Stomach smooth muscle (tissue), 2 donors: Measurements from ENCODE around the gene LRRC63.

Experiments used
- H3K27ac ChIP-seq: one replicate; pipeline ENCODE4 v1.7.0; 2013; ENCODE audit warnings: mild to moderate bottlenecking, low read length, inconsistent platforms
- H3K27me3 ChIP-seq, 2 donors: one replicate each; pipeline ENCODE4 v1.7.0; 2013; ENCODE audit warnings: low read length in 2 of 2; ENCODE audit not compliant: insufficient read depth in 2 of 2, control insufficient read depth in 1 of 2
- H3K36me3 ChIP-seq, 2 donors: one replicate each; pipeline ENCODE4 v1.7.0; 2013; ENCODE audit warnings: low read length in 2 of 2; ENCODE audit not compliant: control insufficient read depth in 2 of 2, insufficient read depth in 2 of 2
- H3K4me1 ChIP-seq: one replicate; pipeline ENCODE4 v1.7.0; 2013; ENCODE audit warnings: low read length; ENCODE audit not compliant: control insufficient read depth, insufficient read depth
- H3K4me3 ChIP-seq, 2 donors: one replicate each; pipeline ENCODE4 v1.7.0; 2013; ENCODE audit warnings: low read length in 2 of 2
- H3K9ac ChIP-seq, 2 donors: one replicate each; pipeline ENCODE4 v1.7.0; 2013; ENCODE audit warnings: low read length in 2 of 2, mild to moderate bottlenecking in 1 of 2
- H3K9me3 ChIP-seq, 2 donors: one replicate each; pipeline ENCODE4 v1.7.0; 2013; ENCODE audit warnings: low read length in 2 of 2; ENCODE audit not compliant: control insufficient read depth in 2 of 2
- donor health status: healthy.
- donor health status: Pancreatic carcinoma.

The LRRC63 gene

GRCh38 chr13:46290434-46290833 lies 78.7 kb downstream of the LRRC63 start:
- no peaks in the 10 kb centered on the region for H3K27me3 ChIP-seq
- H3K36me3 ChIP-seq: no peaks in the 10 kb centered on the region
- H3K9ac ChIP-seq: no peak overlapping the region
- no peaks in the 10 kb centered on the region for H3K9me3 ChIP-seq
- H3K4me3 ChIP-seq: no peak overlapping the region
- no peaks in the 10 kb centered on the region for H3K4me1 ChIP-seq
- no peak overlapping the region for H3K27ac ChIP-seq

- no peak overlapping the region for H3K9ac ChIP-seq
- no peak overlapping the region for H3K4me3 ChIP-seq
- no peak overlapping the region for H3K27ac ChIP-seq
- no peaks in the 10 kb centered on the region for H3K9me3 ChIP-seq
- H3K4me1 ChIP-seq: no peaks in the 10 kb centered on the region
- no peaks in the 10 kb centered on the region for H3K36me3 ChIP-seq
- no peaks in the 10 kb centered on the region for H3K27me3 ChIP-seq
These were observed 81.7 kb downstream of the LRRC63 start for GRCh38 chr13:46293436-46293835.

- H3K36me3 ChIP-seq: no peaks in the 10 kb centered on the region
- H3K27ac ChIP-seq: no peak overlapping the region
- H3K4me3 ChIP-seq: no peak overlapping the region
- H3K27me3 ChIP-seq: no peaks in the 10 kb centered on the region
- no peak overlapping the region for H3K9ac ChIP-seq
- no peaks in the 10 kb centered on the region for H3K9me3 ChIP-seq
- no peaks in the 10 kb centered on the region for H3K4me1 ChIP-seq
These were observed 83.9 kb downstream of the LRRC63 start for GRCh38 chr13:46295491-46296114.

GRCh38 chr13:46296115-46296822 lies 84.5 kb downstream of the LRRC63 start:
- H3K9me3 ChIP-seq: no peaks in the 10 kb centered on the region
- no peaks in the 10 kb centered on the region for H3K4me1 ChIP-seq
- H3K4me3 ChIP-seq: no peak overlapping the region
- no peaks in the 10 kb centered on the region for H3K27me3 ChIP-seq
- H3K27ac ChIP-seq: no peak overlapping the region
- no peak overlapping the region for H3K9ac ChIP-seq
- no peaks in the 10 kb centered on the region for H3K36me3 ChIP-seq

- H3K27me3 ChIP-seq: no peaks in the 10 kb centered on the region
- H3K4me1 ChIP-seq: no peaks in the 10 kb centered on the region
- H3K9me3 ChIP-seq: no peaks in the 10 kb centered on the region
- no peak overlapping the region for H3K27ac ChIP-seq
- H3K4me3 ChIP-seq: no peak overlapping the region
- no peaks in the 10 kb centered on the region for H3K36me3 ChIP-seq
- no peak overlapping the region for H3K9ac ChIP-seq
These were observed 85.2 kb downstream of the LRRC63 start for GRCh38 chr13:46296921-46297320.

GRCh38 chr13:46297361-46297811 lies 85.7 kb downstream of the LRRC63 start:
- no peak overlapping the region for H3K4me3 ChIP-seq
- no peak overlapping the region for H3K27ac ChIP-seq
- no peak overlapping the region for H3K9ac ChIP-seq
- no peaks in the 10 kb centered on the region for H3K9me3 ChIP-seq
- H3K27me3 ChIP-seq: no peaks in the 10 kb centered on the region
- H3K4me1 ChIP-seq: no peaks in the 10 kb centered on the region
- no peaks in the 10 kb centered on the region for H3K36me3 ChIP-seq

GRCh38 chr13:46303742-46304385 lies 92.1 kb downstream of the LRRC63 start:
- no peak overlapping the region for H3K9ac ChIP-seq
- H3K4me3 ChIP-seq: no peak overlapping the region
- H3K4me1 ChIP-seq: no peaks in the 10 kb centered on the region
- no peaks in the 10 kb centered on the region for H3K36me3 ChIP-seq
- H3K27me3 ChIP-seq: no peaks in the 10 kb centered on the region
- H3K27ac ChIP-seq: no peak overlapping the region
- H3K9me3 ChIP-seq: no peaks in the 10 kb centered on the region

GRCh38 chr13:46304546-46304945 lies 92.8 kb downstream of the LRRC63 start:
- no peak overlapping the region for H3K9ac ChIP-seq
- H3K4me3 ChIP-seq: no peak overlapping the region
- no peaks in the 10 kb centered on the region for H3K4me1 ChIP-seq
- no peaks in the 10 kb centered on the region for H3K9me3 ChIP-seq
- no peaks in the 10 kb centered on the region for H3K36me3 ChIP-seq
- H3K27me3 ChIP-seq: no peaks in the 10 kb centered on the region
- H3K27ac ChIP-seq: no peak overlapping the region

- Histone ChIP-seq H3K27ac (no peak overlapping the region), H3K9me3 (peaks cover 0 to 4% of the 10 kb centered on the region in 2 donors), H3K4me1 (no peaks in the 10 kb centered on the region), H3K9ac (no peak overlapping the region), H3K36me3 (no peaks in the 10 kb centered on the region), H3K4me3 (no peak overlapping the region), H3K27me3 (no peaks in the 10 kb centered on the region)
These were observed 95.8 kb downstream of the LRRC63 start for GRCh38 chr13:46307554-46307953.

GRCh38 chr13:46310066-46310465 lies 98.3 kb downstream of the LRRC63 start:
- no peaks in the 10 kb centered on the region for H3K27me3 ChIP-seq
- H3K9me3 ChIP-seq: peaks cover 0 to 4% of the 10 kb centered on the region in 2 donors
- H3K4me3 ChIP-seq: no peak overlapping the region
- no peak overlapping the region for H3K27ac ChIP-seq
- H3K36me3 ChIP-seq: no peaks in the 10 kb centered on the region
- no peak overlapping the region for H3K9ac ChIP-seq
- no peaks in the 10 kb centered on the region for H3K4me1 ChIP-seq

GRCh38 chr13:46311217-46311616 lies 99.5 kb downstream of the LRRC63 start:
- Histone ChIP-seq H3K4me3 (no peak overlapping the region), H3K27me3 (no peaks in the 10 kb centered on the region), H3K9me3 (peaks cover 0 to 4% of the 10 kb centered on the region in 2 donors), H3K9ac (no peak overlapping the region), H3K27ac (no peak overlapping the region), H3K36me3 (no peaks in the 10 kb centered on the region), H3K4me1 (no peaks in the 10 kb centered on the region)
